ENCODE data around the gene ARHGAP23.

ARHGAP23 gene

GRCh38 chr17:38559051-38559879 lies 131.0 kb downstream of the ARHGAP23 start:
- H3K27ac ChIP-seq, result no peak overlapping the region
- no peak overlapping the region for H3K4me3 ChIP-seq (ENCODE audit: low read depth, low read length)

GRCh38 chr17:38559880-38560230 lies 131.6 kb downstream of the ARHGAP23 start:
- TF ChIP-seq CTCF (IDR thresholded peaks at IDR 0.05; ENCODE audit: low read depth, low read length, missing control alignments), result no peak

More at GRCh38 chr17:38559051-38559879, 131.0 kb downstream of the ARHGAP23 start:
- Histone ChIP-seq H3K36me3 (replicated peaks) (no peaks in the 10 kb centered on the region), H3K27me3 (replicated peaks) (peaks cover 56% of the 10 kb centered on the region)
- TF ChIP-seq CTCF (IDR thresholded peaks at IDR 0.05; ENCODE audit: low read depth, low read length, missing control alignments), result peak; percentile 15
- in situ Hi-C loops (cut with HindIII; ENCODE audit: low pct_ligation_motif_present, low sequenced_read_pairs), result no loop called here
- peak; percentile 38 for DNase-seq

GRCh38 chr17:38560503-38561318 lies 132.4 kb downstream of the ARHGAP23 start:
- Histone ChIP-seq H3K27me3 (replicated peaks) (peaks cover 68% of the 10 kb centered on the region), H3K4me3 (ENCODE audit: low read depth, low read length) (no peak overlapping the region), H3K36me3 (replicated peaks) (no peaks in the 10 kb centered on the region), H3K27ac (no peak overlapping the region)
- in situ Hi-C loops (cut with HindIII; ENCODE audit: low pct_ligation_motif_present, low sequenced_read_pairs), result no loop called here
- no peak for TF ChIP-seq CTCF (IDR thresholded peaks at IDR 0.05; ENCODE audit: low read depth, low read length, missing control alignments)
- peak; percentile 11 for DNase-seq

More at GRCh38 chr17:38559880-38560230, 131.6 kb downstream of the ARHGAP23 start:
- Histone ChIP-seq H3K27ac (no peak overlapping the region), H3K4me3 (ENCODE audit: low read depth, low read length) (no peak overlapping the region), H3K27me3 (replicated peaks) (peaks cover 59% of the 10 kb centered on the region), H3K36me3 (replicated peaks) (no peaks in the 10 kb centered on the region)
- no peak for DNase-seq
- in situ Hi-C loops (cut with HindIII; ENCODE audit: low pct_ligation_motif_present, low sequenced_read_pairs), result no loop called here

GRCh38 chr17:38561416-38562214 lies 133.4 kb downstream of the ARHGAP23 start:
- Histone ChIP-seq H3K27me3 (replicated peaks) (peaks cover 77% of the 10 kb centered on the region), H3K4me3 (ENCODE audit: low read depth, low read length) (no peak overlapping the region), H3K27ac (no peak overlapping the region), H3K36me3 (replicated peaks) (no peaks in the 10 kb centered on the region)
- in situ Hi-C loops (cut with HindIII; ENCODE audit: low pct_ligation_motif_present, low sequenced_read_pairs), result no loop called here
- no peak for TF ChIP-seq CTCF (IDR thresholded peaks at IDR 0.05; ENCODE audit: low read depth, low read length, missing control alignments)
- no peak for DNase-seq
